Esophagus muscularis mucosa (tissue), 4 donors: Measurements from ENCODE around the gene SELENON. TPM values are rescaled to one million over a fixed set of nuclear protein-coding genes. Genes with fewer than 3 reads are reported as not detected.
A peak's percentile ranks its signal among the peaks of the same experiment; 100 is the strongest.

ENCODE experiments used
- DNase-seq: peaks from one replicate; pipeline ENCODE4 v3.0.0-alpha.2; 2017; ENCODE audit errors: extremely low spot score
- H3K27ac ChIP-seq, 4 donors: fragments of 200-600 bp; sonication (generic); replicated peaks in 1 of 4; 1 replicate in 3 of 4; 2 replicates in 1 of 4; pipeline ENCODE4 v1.5.1; 2016 to 2019; ENCODE audit warnings: mild to moderate bottlenecking in 1 of 4
- H3K27me3 ChIP-seq, 4 donors: fragments of 200-600 bp; sonication (generic); one replicate each; pipeline versions ENCODE4 v1.5.1 to v1.6.0; 2016 to 2019
- H3K36me3 ChIP-seq, 4 donors: fragments of 200-600 bp; sonication (generic); one replicate each; pipeline ENCODE4 v1.5.1; 2016 to 2019
- H3K4me1 ChIP-seq, 4 donors: fragments of 200-600 bp; sonication (generic); one replicate each; pipeline ENCODE4 v1.5.1; 2016 to 2019
- H3K4me3 ChIP-seq, 4 donors: fragments of 200-600 bp; sonication (generic); 1 replicate in 2 of 4; 2 replicates in 2 of 4; pipeline ENCODE4 v1.5.1; 2016 to 2019; ENCODE audit warnings: mild to moderate bottlenecking in 4 of 4, moderate library complexity in 1 of 4
- H3K9me3 ChIP-seq, 4 donors: fragments of 200-600 bp; sonication (generic); 1 replicate in 3 of 4; 2 replicates in 1 of 4; pipeline ENCODE4 v1.5.1; 2016 to 2019
- CTCF ChIP-seq, 3 experiments: fragments of 200-600 bp in 2 of 3; fragments of 450-650 bp in 1 of 3; sonication (generic) in 2 of 3; IDR thresholded peaks; one replicate each; pipeline ENCODE4 v1.5.1; 2017 to 2019; ENCODE audit warnings: antibody characterized with exemption in 3 of 3, mild to moderate bottlenecking in 2 of 3, moderate library complexity in 1 of 3
- EP300 ChIP-seq: sonication (generic); formaldehyde crosslinking; IDR thresholded peaks from one replicate; pipeline ENCODE4 v1.6.1; 2017; ENCODE audit warnings: antibody characterized with exemption
- POLR2A ChIP-seq: fragments of 450-650 bp; IDR thresholded peaks from one replicate; pipeline ENCODE4 v1.6.1; 2017; ENCODE audit warnings: antibody characterized with exemption, moderate library complexity, mild to moderate bottlenecking, low read depth
- POLR2AphosphoS5 ChIP-seq, 2 donors: sonication (generic); formaldehyde crosslinking; IDR thresholded peaks; one replicate each; pipeline ENCODE4 v1.6.1; 2017; ENCODE audit warnings: antibody characterized with exemption in 2 of 2
- WGBS: methylation state at CpG from one replicate; pipeline ENCODE4 v1.1.5; 2018; 5-methylcytosine and 5-hydroxymethylcytosine counted together
- intact Hi-C: fragments of 100-400 bp; cut with DNase I; formaldehyde crosslinking; loops from one replicate; pipeline ENCODE4 v1.15.1; 2023
- total RNA-seq, 4 donors: library from RNA; depleted of rRNA; stranded (reverse); fragments of >200 nt; gene quantifications; one replicate each; pipeline versions ENCODE4 v1.1.0 to v1.2.1, GENCODE V29; 2016

Gene SELENON
- total RNA-seq, 4 donors from 2014 or later: 35.3 to 75.1 (median 50.5) TPM

GRCh38 chr1:25785333-25786067 is 14.5 kb upstream of the SELENON start:
- H3K4me1 ChIP-seq: peaks cover 28 to 48% (median 44%) of the 10 kb centered on the region in 4 donors
- H3K36me3 ChIP-seq: peaks cover 0 to 14% (median 0%) of the 10 kb centered on the region in 4 donors
- no peak for DNase-seq
- peak overlapping the region; percentile 50 to 78 (median 68) for H3K27ac ChIP-seq
- intact Hi-C loops: no loop called here
- WGBS: 81% methylated on average over 10 of the region's 10 CpGs
- no peak overlapping the region for H3K4me3 ChIP-seq
- H3K9me3 ChIP-seq: no peaks in the 10 kb centered on the region
- H3K27me3 ChIP-seq: no peaks in the 10 kb centered on the region
- TF ChIP-seq POLR2AphosphoS5 (IDR thresholded peaks at IDR 0.05) (no peak), CTCF (IDR thresholded peaks at IDR 0.05) (no peak), POLR2A (no peak), EP300 (no peak)

GRCh38 chr1:25786887-25787759 is 12.9 kb upstream of the SELENON start:
- Histone ChIP-seq H3K4me3 (no peak overlapping the region), H3K4me1 (peaks cover 28 to 43% (median 41%) of the 10 kb centered on the region in 4 donors), H3K27ac (peak overlapping the region; percentile 62 to 78 (median 68)), H3K9me3 (no peaks in the 10 kb centered on the region), H3K27me3 (no peaks in the 10 kb centered on the region), H3K36me3 (peaks cover 0 to 13% (median 0%) of the 10 kb centered on the region in 4 donors)
- intact Hi-C loops: no loop called here
- no peak for DNase-seq
- TF ChIP-seq POLR2A (no peak), EP300 (no peak), CTCF (IDR thresholded peaks at IDR 0.05) (no peak), POLR2AphosphoS5 (IDR thresholded peaks at IDR 0.05) (no peak)
- WGBS: 52% methylated on average over 11 of the region's 11 CpGs

- Histone ChIP-seq H3K4me1 (peaks cover 28 to 43% (median 41%) of the 10 kb centered on the region in 4 donors), H3K27ac (peak overlapping the region in 1 of 4 donors; percentile 78), H3K27me3 (no peaks in the 10 kb centered on the region), H3K4me3 (no peak overlapping the region), H3K9me3 (no peaks in the 10 kb centered on the region), H3K36me3 (peaks cover 0 to 13% (median 0%) of the 10 kb centered on the region in 4 donors)
- intact Hi-C loops: no loop called here
- no peak for TF ChIP-seq EP300
- 79% methylated on average over 5 of the region's 5 CpGs for whole genome bisulfite sequencing
- DNase-seq: no peak
Observed at GRCh38 chr1:25787760-25788166, 12.2 kb upstream of the SELENON start.

- intact Hi-C loops: no loop called here
- Histone ChIP-seq H3K4me3 (no peak overlapping the region), H3K9me3 (no peaks in the 10 kb centered on the region), H3K27me3 (no peaks in the 10 kb centered on the region), H3K4me1 (peaks cover 14 to 26% (median 24%) of the 10 kb centered on the region in 4 donors), H3K36me3 (peaks cover 0 to 3% (median 0%) of the 10 kb centered on the region in 4 donors), H3K27ac (no peak overlapping the region)
- DNase-seq: no peak
- 91% methylated on average over 6 of the region's 6 CpGs for whole genome bisulfite sequencing
- TF ChIP-seq EP300 (no peak), POLR2AphosphoS5 (IDR thresholded peaks at IDR 0.05) (no peak), POLR2A (no peak), CTCF (IDR thresholded peaks at IDR 0.05) (no peak)
Observed at GRCh38 chr1:25790472-25790871, 9.5 kb upstream of the SELENON start.

GRCh38 chr1:25792115-25792514 is 7.9 kb upstream of the SELENON start:
- TF ChIP-seq CTCF (IDR thresholded peaks at IDR 0.05): no peak
- no peak for TF ChIP-seq EP300
- TF ChIP-seq POLR2A: no peak
- no peak for TF ChIP-seq POLR2AphosphoS5 (IDR thresholded peaks at IDR 0.05)
- H3K27ac ChIP-seq: no peak overlapping the region
- intact Hi-C loops: no loop called here
- H3K4me1 ChIP-seq: peaks cover 8 to 20% (median 16%) of the 10 kb centered on the region in 4 donors
- H3K27me3 ChIP-seq: no peaks in the 10 kb centered on the region
- no peaks in the 10 kb centered on the region for H3K9me3 ChIP-seq
- no peak overlapping the region for H3K4me3 ChIP-seq
- no peak for DNase-seq
- peaks cover 0 to 3% (median 0%) of the 10 kb centered on the region in 4 donors for H3K36me3 ChIP-seq
- WGBS: 68% methylated on average over 4 of the region's 4 CpGs
